ENCODE data around the gene VCAN. TPM values are rescaled to one million over a fixed set of nuclear protein-coding genes. Genes with fewer than 3 reads are reported as not detected.
A peak's percentile ranks its signal among the peaks of the same experiment; 100 is the strongest.

The VCAN gene
- total and polyA plus RNA-seq, 2 experiments from 2014 or later = 133 to 404 TPM

DNA sequence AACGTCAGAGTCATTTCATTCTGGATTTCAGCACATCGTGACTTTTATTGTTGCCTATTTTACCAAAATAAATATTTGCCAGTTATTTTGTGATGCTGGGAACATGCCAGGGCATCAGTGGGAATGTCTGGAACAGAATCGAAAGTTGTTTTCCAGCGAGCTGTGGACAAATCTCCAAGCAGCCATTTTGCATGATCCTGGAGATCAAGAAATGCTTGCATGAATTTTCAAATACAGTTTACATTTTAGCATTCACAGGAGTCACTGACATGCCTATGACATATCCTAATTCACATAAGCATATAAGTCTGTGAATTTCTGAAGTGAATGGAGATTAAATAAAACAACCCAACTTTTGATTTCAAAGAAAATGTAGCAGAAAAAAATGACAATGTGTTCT, 119.4 kb downstream of the VCAN start (continued):
- TF ChIP-seq, protein P1, sequence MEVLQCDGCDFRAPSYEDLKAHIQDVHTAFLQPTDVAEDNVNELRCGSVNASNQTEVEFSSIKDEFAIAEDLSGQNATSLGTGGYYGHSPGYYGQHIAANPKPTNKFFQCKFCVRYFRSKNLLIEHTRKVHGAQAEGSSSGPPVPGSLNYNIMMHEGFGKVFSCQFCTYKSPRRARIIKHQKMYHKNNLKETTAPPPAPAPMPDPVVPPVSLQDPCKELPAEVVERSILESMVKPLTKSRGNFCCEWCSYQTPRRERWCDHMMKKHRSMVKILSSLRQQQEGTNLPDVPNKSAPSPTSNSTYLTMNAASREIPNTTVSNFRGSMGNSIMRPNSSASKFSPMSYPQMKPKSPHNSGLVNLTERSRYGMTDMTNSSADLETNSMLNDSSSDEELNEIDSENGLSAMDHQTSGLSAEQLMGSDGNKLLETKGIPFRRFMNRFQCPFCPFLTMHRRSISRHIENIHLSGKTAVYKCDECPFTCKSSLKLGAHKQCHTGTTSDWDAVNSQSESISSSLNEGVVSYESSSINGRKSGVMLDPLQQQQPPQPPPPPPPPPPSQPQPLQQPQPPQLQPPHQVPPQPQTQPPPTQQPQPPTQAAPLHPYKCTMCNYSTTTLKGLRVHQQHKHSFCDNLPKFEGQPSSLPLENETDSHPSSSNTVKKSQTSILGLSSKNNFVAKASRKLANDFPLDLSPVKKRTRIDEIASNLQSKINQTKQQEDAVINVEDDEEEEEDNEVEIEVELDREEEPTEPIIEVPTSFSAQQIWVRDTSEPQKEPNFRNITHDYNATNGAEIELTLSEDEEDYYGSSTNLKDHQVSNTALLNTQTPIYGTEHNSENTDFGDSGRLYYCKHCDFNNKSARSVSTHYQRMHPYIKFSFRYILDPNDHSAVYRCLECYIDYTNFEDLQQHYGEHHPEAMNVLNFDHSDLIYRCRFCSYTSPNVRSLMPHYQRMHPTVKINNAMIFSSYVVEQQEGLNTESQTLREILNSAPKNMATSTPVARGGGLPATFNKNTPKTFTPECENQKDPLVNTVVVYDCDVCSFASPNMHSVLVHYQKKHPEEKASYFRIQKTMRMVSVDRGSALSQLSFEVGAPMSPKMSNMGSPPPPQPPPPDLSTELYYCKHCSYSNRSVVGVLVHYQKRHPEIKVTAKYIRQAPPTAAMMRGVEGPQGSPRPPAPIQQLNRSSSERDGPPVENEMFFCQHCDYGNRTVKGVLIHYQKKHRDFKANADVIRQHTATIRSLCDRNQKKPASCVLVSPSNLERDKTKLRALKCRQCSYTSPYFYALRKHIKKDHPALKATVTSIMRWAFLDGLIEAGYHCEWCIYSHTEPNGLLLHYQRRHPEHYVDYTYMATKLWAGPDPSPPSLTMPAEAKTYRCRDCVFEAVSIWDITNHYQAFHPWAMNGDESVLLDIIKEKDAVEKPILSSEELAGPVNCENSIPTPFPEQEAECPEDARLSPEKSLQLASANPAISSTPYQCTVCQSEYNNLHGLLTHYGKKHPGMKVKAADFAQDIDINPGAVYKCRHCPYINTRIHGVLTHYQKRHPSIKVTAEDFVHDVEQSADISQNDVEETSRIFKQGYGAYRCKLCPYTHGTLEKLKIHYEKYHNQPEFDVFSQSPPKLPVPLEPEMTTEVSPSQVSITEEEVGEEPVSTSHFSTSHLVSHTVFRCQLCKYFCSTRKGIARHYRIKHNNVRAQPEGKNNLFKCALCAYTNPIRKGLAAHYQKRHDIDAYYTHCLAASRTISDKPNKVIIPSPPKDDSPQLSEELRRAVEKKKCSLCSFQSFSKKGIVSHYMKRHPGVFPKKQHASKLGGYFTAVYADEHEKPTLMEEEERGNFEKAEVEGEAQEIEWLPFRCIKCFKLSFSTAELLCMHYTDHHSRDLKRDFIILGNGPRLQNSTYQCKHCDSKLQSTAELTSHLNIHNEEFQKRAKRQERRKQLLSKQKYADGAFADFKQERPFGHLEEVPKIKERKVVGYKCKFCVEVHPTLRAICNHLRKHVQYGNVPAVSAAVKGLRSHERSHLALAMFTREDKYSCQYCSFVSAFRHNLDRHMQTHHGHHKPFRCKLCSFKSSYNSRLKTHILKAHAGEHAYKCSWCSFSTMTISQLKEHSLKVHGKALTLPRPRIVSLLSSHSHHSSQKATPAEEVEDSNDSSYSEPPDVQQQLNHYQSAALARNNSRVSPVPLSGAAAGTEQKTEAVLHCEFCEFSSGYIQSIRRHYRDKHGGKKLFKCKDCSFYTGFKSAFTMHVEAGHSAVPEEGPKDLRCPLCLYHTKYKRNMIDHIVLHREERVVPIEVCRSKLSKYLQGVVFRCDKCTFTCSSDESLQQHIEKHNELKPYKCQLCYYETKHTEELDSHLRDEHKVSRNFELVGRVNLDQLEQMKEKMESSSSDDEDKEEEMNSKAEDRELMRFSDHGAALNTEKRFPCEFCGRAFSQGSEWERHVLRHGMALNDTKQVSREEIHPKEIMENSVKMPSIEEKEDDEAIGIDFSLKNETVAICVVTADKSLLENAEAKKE (CRISPR knock-in tag; IDR thresholded peaks at IDR 0.05) = no peak
- TF ChIP-seq ZNF114 (CRISPR knock-in tag; IDR thresholded peaks at IDR 0.05) (no peak), EZH2phosphoT487 (IDR thresholded peaks at IDR 0.05; ENCODE audit: unreplicated experiment) (no peak), NANOG (IDR thresholded peaks at IDR 0.05; ENCODE audit: borderline replicate concordance) (no peak)

DNA sequence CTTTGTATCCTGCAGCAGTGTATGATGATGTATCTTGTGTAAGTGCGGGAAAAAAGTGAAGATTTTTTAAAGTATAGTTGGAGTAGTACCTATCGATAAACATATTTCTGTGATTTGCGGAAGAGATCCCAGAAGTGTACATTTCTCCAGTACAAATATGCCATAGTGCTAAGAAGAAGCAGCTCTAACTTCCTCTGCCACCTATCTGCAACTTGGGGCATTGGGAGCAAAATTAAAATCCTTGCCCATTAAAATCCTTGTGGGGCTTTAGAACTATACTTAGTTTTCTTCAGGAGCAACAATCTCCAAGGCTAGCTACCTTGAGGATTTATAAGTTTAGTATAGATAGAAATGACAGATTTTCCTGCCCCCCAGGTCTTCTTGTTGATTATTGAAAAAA, 123.7 kb downstream of the VCAN start:
- no peak overlapping the region for H3K4me3 Mint-ChIP-seq
- no peaks in the 10 kb centered on the region for H3K9me3 Mint-ChIP-seq
- no peak for ATAC-seq

More for the DNA sequence above, 123.7 kb downstream of the VCAN start:
- H3K4me3 ChIP-seq = no peak overlapping the region
- H3K27ac ChIP-seq (ENCODE audit: low read depth) = no peak overlapping the region
- no peak overlapping the region for H3K4me2 ChIP-seq
- no peaks in the 10 kb centered on the region for H3K4me1 Mint-ChIP-seq
- no peaks in the 10 kb centered on the region for H3K9me2 ChIP-seq (ENCODE audit: insufficient read depth)
- no peaks in the 10 kb centered on the region for H3K36me3 ChIP-seq (ENCODE audit: insufficient read depth)
- no peaks in the 10 kb centered on the region for H3F3A ChIP-seq (replicated peaks; ENCODE audit: low read depth)
- no peak for DNase-seq (ENCODE audit: low spot score)
- no peaks in the 10 kb centered on the region for H3K4me1 ChIP-seq (ENCODE audit: insufficient read depth)
- no peaks in the 10 kb centered on the region for H3K36me3 Mint-ChIP-seq (ENCODE audit: low read depth)
- no peaks in the 10 kb centered on the region for H4K20me1 ChIP-seq (replicated peaks; ENCODE audit: insufficient read depth)
- TF ChIP-seq, protein P2, sequence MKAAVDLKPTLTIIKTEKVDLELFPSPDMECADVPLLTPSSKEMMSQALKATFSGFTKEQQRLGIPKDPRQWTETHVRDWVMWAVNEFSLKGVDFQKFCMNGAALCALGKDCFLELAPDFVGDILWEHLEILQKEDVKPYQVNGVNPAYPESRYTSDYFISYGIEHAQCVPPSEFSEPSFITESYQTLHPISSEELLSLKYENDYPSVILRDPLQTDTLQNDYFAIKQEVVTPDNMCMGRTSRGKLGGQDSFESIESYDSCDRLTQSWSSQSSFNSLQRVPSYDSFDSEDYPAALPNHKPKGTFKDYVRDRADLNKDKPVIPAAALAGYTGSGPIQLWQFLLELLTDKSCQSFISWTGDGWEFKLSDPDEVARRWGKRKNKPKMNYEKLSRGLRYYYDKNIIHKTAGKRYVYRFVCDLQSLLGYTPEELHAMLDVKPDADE (IDR thresholded peaks at IDR 0.05) = no peak
- TF ChIP-seq, protein P3, sequence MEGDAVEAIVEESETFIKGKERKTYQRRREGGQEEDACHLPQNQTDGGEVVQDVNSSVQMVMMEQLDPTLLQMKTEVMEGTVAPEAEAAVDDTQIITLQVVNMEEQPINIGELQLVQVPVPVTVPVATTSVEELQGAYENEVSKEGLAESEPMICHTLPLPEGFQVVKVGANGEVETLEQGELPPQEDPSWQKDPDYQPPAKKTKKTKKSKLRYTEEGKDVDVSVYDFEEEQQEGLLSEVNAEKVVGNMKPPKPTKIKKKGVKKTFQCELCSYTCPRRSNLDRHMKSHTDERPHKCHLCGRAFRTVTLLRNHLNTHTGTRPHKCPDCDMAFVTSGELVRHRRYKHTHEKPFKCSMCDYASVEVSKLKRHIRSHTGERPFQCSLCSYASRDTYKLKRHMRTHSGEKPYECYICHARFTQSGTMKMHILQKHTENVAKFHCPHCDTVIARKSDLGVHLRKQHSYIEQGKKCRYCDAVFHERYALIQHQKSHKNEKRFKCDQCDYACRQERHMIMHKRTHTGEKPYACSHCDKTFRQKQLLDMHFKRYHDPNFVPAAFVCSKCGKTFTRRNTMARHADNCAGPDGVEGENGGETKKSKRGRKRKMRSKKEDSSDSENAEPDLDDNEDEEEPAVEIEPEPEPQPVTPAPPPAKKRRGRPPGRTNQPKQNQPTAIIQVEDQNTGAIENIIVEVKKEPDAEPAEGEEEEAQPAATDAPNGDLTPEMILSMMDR (conservative IDR thresholded peaks at IDR 0.05; ENCODE audit: low read depth in 2 of 2) = peak; percentile 44 to 49
- no peaks in the 10 kb centered on the region for H3K27me3 Mint-ChIP-seq (ENCODE audit: insufficient read depth, low read depth, poor library complexity)
- H3K27ac Mint-ChIP-seq = no peak overlapping the region
- H3K79me2 ChIP-seq (replicated peaks; ENCODE audit: insufficient read depth) = no peaks in the 10 kb centered on the region
- H2AFZ ChIP-seq = no peak overlapping the region
- H3K27me3 ChIP-seq (ENCODE audit: insufficient read depth) = no peaks in the 10 kb centered on the region

Data from GM23338 (cell line).